Measurements from ENCODE around the gene ADAMTS14. TPM values are rescaled to one million over a fixed set of nuclear protein-coding genes. Genes with fewer than 3 reads are reported as not detected.
A peak's percentile ranks its signal among the peaks of the same experiment; 100 is the strongest.
"Not testable (repeated sequence)": the region's sequence is repeated elsewhere in the genome, so short reads cannot be mapped to it uniquely, and the experiment has no call there.

ADAMTS14 gene
- total RNA-seq, 1 experiment from 2014 or later, result 0.91 TPM

DNA sequence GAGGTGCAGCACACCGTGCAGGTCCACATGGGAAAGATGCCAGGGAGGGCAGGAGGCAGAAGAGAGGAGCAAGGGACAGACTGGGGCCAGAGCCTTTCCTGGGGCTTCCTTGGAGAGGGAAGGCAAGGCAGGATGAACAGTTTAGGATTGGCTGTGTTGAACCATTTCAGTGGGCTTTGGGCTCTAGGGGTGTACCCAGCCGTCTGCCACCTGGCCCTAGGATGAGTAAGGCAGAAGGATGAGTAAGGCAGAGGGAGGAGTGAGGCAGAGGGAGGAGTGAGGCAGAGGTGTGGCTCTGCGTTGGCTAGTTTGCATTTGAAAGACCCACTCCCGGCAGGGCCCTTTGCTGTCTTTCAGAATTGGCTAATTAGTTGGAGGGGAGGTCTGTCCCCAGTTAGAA lies 38.3 kb upstream of the ADAMTS14 start:
- no peaks in the 10 kb centered on the region for H3K9me2 ChIP-seq (replicated peaks; ENCODE audit: low read length)
- no peaks in the 10 kb centered on the region for H3K79me2 ChIP-seq (ENCODE audit: low read length)
- H4K20me1 ChIP-seq (ENCODE audit: low read length), result no peaks in the 10 kb centered on the region
- H3K4me3 ChIP-seq (ENCODE audit: low read length), result no peak overlapping the region
- H3K9ac ChIP-seq (ENCODE audit: low read length), result no peak overlapping the region
- no peaks in the 10 kb centered on the region for H3F3A ChIP-seq (ENCODE audit: low read length, unreplicated experiment)
- CTCF ChIA-PET, result no interaction called here
- H3K4me1 ChIP-seq (ENCODE audit: insufficient read depth, low read length), result peaks cover 7% of the 10 kb centered on the region; the same call in 1 of the 2 replicates
- POLR2A ChIA-PET (ENCODE audit: unreplicated experiment), result no interaction called here
- DNase-seq (no peak), ATAC-seq (no peak)
- H3K9me3 ChIP-seq (ENCODE audit: low read length), result 0 out of 2 replicates have a peak, but pooled peaks cover 6% of the 10 kb centered on the region
- intact Hi-C loops (cut with micrococcal nuclease), result no loop called here
- H2AFZ ChIP-seq (ENCODE audit: low read length), result no peak overlapping the region
- H3K27me3 ChIP-seq (ENCODE audit: low read length), result no peaks in the 10 kb centered on the region
- no peak overlapping the region for H3K27ac ChIP-seq (ENCODE audit: low read length)
- no peak overlapping the region for H3K4me2 ChIP-seq (ENCODE audit: low read length)
- BruUV-seq (replicated peaks), result no TSS peak
- H3K36me3 ChIP-seq (ENCODE audit: low read depth, low read length), result no peaks in the 10 kb centered on the region
- TF ChIP-seq, protein P1, sequence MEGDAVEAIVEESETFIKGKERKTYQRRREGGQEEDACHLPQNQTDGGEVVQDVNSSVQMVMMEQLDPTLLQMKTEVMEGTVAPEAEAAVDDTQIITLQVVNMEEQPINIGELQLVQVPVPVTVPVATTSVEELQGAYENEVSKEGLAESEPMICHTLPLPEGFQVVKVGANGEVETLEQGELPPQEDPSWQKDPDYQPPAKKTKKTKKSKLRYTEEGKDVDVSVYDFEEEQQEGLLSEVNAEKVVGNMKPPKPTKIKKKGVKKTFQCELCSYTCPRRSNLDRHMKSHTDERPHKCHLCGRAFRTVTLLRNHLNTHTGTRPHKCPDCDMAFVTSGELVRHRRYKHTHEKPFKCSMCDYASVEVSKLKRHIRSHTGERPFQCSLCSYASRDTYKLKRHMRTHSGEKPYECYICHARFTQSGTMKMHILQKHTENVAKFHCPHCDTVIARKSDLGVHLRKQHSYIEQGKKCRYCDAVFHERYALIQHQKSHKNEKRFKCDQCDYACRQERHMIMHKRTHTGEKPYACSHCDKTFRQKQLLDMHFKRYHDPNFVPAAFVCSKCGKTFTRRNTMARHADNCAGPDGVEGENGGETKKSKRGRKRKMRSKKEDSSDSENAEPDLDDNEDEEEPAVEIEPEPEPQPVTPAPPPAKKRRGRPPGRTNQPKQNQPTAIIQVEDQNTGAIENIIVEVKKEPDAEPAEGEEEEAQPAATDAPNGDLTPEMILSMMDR (conservative IDR thresholded peaks at IDR 0.05; ENCODE audit: low read depth, low read length), result no peak
- no peak for TF ChIP-seq EZH2 (IDR thresholded peaks at IDR 0.05; ENCODE audit: low read length, unreplicated experiment)
- TF ChIP-seq EZH2phosphoT487 (IDR thresholded peaks at IDR 0.05; ENCODE audit: borderline replicate concordance, low read length), result no peak

DNA sequence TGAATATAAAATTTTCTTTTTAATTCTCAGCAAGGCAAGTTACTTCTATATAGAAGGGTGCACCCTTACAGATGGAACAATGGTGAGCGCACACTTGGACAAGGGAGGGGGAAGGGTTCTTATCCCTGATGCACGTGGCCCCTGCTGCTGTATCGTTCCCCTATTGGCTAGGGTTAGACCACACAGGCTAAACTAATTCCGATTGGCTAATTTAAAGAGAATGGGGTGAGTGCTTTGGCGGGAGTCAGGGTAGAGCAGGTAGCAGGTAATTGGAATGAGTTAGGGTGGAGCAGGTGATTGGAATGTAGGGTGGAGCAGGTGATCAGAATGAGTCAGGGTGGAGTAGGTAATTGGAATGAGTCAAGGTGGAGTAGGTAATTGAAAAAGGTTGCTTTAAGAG lies 37.8 kb upstream of the ADAMTS14 start:
- H3K36me3 ChIP-seq (ENCODE audit: low read depth, low read length); H3F3A ChIP-seq (ENCODE audit: low read length, unreplicated experiment); H3K27ac ChIP-seq (ENCODE audit: low read length); BruUV-seq (replicated peaks); POLR2A ChIA-PET (ENCODE audit: unreplicated experiment); H3K27me3 ChIP-seq (ENCODE audit: low read length); H2AFZ ChIP-seq (ENCODE audit: low read length); H3K9me3 ChIP-seq (ENCODE audit: low read length); H3K4me3 ChIP-seq (ENCODE audit: low read length); H3K4me1 ChIP-seq (ENCODE audit: insufficient read depth, low read length); H3K9ac ChIP-seq (ENCODE audit: low read length); H4K20me1 ChIP-seq (ENCODE audit: low read length); ATAC-seq; H3K4me2 ChIP-seq (ENCODE audit: low read length); H3K79me2 ChIP-seq (ENCODE audit: low read length); H3K9me2 ChIP-seq (replicated peaks; ENCODE audit: low read length); intact Hi-C loops (cut with micrococcal nuclease); CTCF ChIA-PET: not testable (repeated sequence)
- DNase-seq, result peak; percentile 49

DNA sequence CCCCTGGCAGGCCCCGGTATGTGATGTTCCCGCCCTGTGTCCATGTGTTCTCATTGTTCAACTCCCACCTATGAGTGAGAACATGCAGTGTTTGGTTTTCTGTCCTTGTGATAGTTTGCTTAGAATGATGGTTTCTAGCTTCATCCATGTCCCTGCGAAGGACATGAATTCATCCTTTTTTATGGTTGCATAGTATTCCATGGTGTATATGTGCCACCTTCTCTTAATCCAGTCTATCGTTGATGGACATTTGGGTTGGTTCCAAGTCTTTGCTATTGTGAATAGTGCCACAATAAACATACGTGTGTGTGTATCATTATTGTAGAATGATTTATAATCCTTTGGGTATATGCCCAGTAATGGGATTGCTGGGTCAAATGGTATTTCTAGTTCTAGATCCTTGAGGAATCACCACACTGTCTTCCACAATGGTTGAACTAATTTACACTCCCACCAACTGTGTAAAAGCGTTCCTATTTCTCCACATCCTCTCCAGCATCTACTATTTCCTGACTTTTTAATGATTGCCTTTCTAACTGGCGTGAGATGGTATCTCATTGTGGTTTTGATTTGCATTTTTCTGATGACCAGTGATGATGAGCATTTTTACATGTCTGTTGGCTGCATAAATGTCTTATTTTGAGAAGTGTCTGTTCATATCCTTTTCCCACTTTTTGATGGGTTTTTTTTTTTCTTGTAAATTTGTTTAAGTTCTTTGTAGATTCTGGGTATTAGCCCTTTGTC lies 32.5 kb upstream of the ADAMTS14 start:
- DNase-seq; H3K9me3 ChIP-seq (ENCODE audit: low read length); ATAC-seq; H3K27ac ChIP-seq (ENCODE audit: low read length); H3K4me1 ChIP-seq (ENCODE audit: insufficient read depth, low read length); H3K9ac ChIP-seq (ENCODE audit: low read length); POLR2A ChIA-PET (ENCODE audit: unreplicated experiment); H3K36me3 ChIP-seq (ENCODE audit: low read depth, low read length); H3K4me3 ChIP-seq (ENCODE audit: low read length); BruUV-seq (replicated peaks); H3K4me2 ChIP-seq (ENCODE audit: low read length); H4K20me1 ChIP-seq (ENCODE audit: low read length); CTCF ChIA-PET; H3K27me3 ChIP-seq (ENCODE audit: low read length); H3F3A ChIP-seq (ENCODE audit: low read length, unreplicated experiment); H2AFZ ChIP-seq (ENCODE audit: low read length); intact Hi-C loops (cut with micrococcal nuclease); H3K79me2 ChIP-seq (ENCODE audit: low read length); H3K9me2 ChIP-seq (replicated peaks; ENCODE audit: low read length): not testable (repeated sequence)

- H3K36me3 ChIP-seq (ENCODE audit: low read depth, low read length); H3K4me3 ChIP-seq (ENCODE audit: low read length); H3K27me3 ChIP-seq (ENCODE audit: low read length); DNase-seq; POLR2A ChIA-PET (ENCODE audit: unreplicated experiment); H3F3A ChIP-seq (ENCODE audit: low read length, unreplicated experiment); H3K9me2 ChIP-seq (replicated peaks; ENCODE audit: low read length); BruUV-seq (replicated peaks); H3K9me3 ChIP-seq (ENCODE audit: low read length); H3K4me2 ChIP-seq (ENCODE audit: low read length); H4K20me1 ChIP-seq (ENCODE audit: low read length); H2AFZ ChIP-seq (ENCODE audit: low read length); H3K27ac ChIP-seq (ENCODE audit: low read length); H3K9ac ChIP-seq (ENCODE audit: low read length); ATAC-seq; intact Hi-C loops (cut with micrococcal nuclease); H3K79me2 ChIP-seq (ENCODE audit: low read length); CTCF ChIA-PET; H3K4me1 ChIP-seq (ENCODE audit: insufficient read depth, low read length): not testable (repeated sequence)
These were observed 29.0 kb upstream of the ADAMTS14 start for GRCh38 chr10:70643272-70643671.

- H3F3A ChIP-seq (ENCODE audit: low read length, unreplicated experiment); H3K36me3 ChIP-seq (ENCODE audit: low read depth, low read length); H3K27me3 ChIP-seq (ENCODE audit: low read length); H3K4me3 ChIP-seq (ENCODE audit: low read length); CTCF ChIA-PET; H3K27ac ChIP-seq (ENCODE audit: low read length); BruUV-seq (replicated peaks); H3K79me2 ChIP-seq (ENCODE audit: low read length); H4K20me1 ChIP-seq (ENCODE audit: low read length); H3K9ac ChIP-seq (ENCODE audit: low read length); POLR2A ChIA-PET (ENCODE audit: unreplicated experiment); H3K9me2 ChIP-seq (replicated peaks; ENCODE audit: low read length); H3K4me2 ChIP-seq (ENCODE audit: low read length); H2AFZ ChIP-seq (ENCODE audit: low read length); H3K9me3 ChIP-seq (ENCODE audit: low read length); intact Hi-C loops (cut with micrococcal nuclease); ATAC-seq; DNase-seq: not testable (repeated sequence)
- H3K4me1 ChIP-seq (ENCODE audit: insufficient read depth, low read length), result peaks cover 24% of the 10 kb centered on the region
These were observed 27.3 kb upstream of the ADAMTS14 start for GRCh38 chr10:70644959-70645358.

Measured in PC-3 (cell line).